ENCODE results near the gene MNS1.
A peak's percentile ranks its signal among the peaks of the same experiment; 100 is the strongest.
"Not testable (repeated sequence)": the region's sequence is repeated elsewhere in the genome, so short reads cannot be mapped to it uniquely, and the experiment has no call there.

The MNS1 gene

GRCh38 chr15:56456229-56456628, 8.7 kb downstream of the MNS1 start:
- no peak for DNase-seq

- no peak for DNase-seq
These were observed 10.1 kb downstream of the MNS1 start for GRCh38 chr15:56454836-56455235.

- DNase-seq = no peak
These were observed 19.2 kb downstream of the MNS1 start for GRCh38 chr15:56445746-56446145.

- DNase-seq = no peak
These were observed 22.6 kb downstream of the MNS1 start for GRCh38 chr15:56442354-56442753.

- DNase-seq = no peak
These were observed 24.6 kb downstream of the MNS1 start for GRCh38 chr15:56440214-56440770.

- no peak for DNase-seq
These were observed 32.6 kb downstream of the MNS1 start for GRCh38 chr15:56432304-56432703.

GRCh38 chr15:56428821-56429458, 36.0 kb downstream of the MNS1 start:
- DNase-seq = peak in 1 of 56 donors; percentile 10

GRCh38 chr15:56425976-56426375, 39.0 kb downstream of the MNS1 start:
- no peak for DNase-seq

GRCh38 chr15:56425276-56425675, 39.7 kb downstream of the MNS1 start:
- DNase-seq = no peak

- not testable (repeated sequence) for DNase-seq
These were observed 51.7 kb downstream of the MNS1 start for GRCh38 chr15:56413114-56413733.

- DNase-seq = no peak
These were observed 53.7 kb downstream of the MNS1 start for GRCh38 chr15:56411122-56411749.

GRCh38 chr15:56410721-56411120, 54.2 kb downstream of the MNS1 start:
- DNase-seq = peak in 2 of 56 donors; percentile 1 to 19

- not testable (repeated sequence) for DNase-seq
These were observed 65.7 kb downstream of the MNS1 start for GRCh38 chr15:56399209-56399608.

GRCh38 chr15:56397325-56397724, 67.6 kb downstream of the MNS1 start:
- DNase-seq = not testable (repeated sequence)

- no peak for DNase-seq
These were observed 70.0 kb downstream of the MNS1 start for GRCh38 chr15:56394909-56395308.

- no peak for DNase-seq
These were observed 71.7 kb downstream of the MNS1 start for GRCh38 chr15:56393277-56393676.

- no peak for DNase-seq
These were observed 74.1 kb downstream of the MNS1 start for GRCh38 chr15:56390739-56391267.

- no peak for DNase-seq
These were observed 79.0 kb downstream of the MNS1 start for GRCh38 chr15:56385908-56386307.

GRCh38 chr15:56383010-56383409, 81.9 kb downstream of the MNS1 start:
- DNase-seq = no peak

Measured in amygdala (tissue), 56 donors.